ENCODE measurements around the gene DPF1. TPM values are rescaled to one million over a fixed set of nuclear protein-coding genes. Genes with fewer than 3 reads are reported as not detected.
"Not testable (repeated sequence)": the region's sequence is repeated elsewhere in the genome, so short reads cannot be mapped to it uniquely, and the experiment has no call there.

Gene DPF1
- total RNA-seq, 4 donors from 2014 or later, result not detected

DNA sequence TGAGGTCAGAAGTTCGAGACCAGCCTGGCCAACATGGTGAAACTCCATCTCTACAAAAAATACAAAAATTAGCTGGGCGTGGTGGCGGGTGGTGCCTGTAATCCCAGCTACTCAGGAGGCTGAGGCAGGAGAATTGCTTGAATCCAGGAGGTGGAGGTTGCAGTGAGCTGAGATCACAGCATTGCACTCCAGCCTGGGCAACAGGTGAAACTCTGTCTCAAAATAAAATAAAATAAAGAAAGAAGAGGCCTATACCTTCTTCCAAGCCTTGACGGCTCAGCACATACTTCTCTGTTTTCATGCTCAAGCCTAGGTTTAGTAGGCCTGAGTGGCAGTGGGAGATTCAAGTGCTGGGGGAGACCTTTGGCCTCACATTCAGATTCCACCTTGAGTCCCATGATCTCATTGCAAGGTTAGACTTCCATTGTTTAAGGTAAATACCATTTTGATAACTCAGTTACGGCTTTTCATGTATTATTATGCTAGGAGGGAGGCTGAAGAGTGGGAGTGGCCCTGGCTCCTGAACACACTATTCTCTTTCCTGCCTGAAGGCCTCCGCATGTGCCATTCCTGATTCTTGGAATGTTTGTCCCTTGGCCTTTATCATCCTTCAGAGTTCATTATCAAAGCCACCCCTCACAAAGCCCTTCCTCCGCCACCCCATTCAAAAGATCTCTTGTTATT lies 38.7 kb upstream of the DPF1 start:
- TF ChIP-seq, protein P1, sequence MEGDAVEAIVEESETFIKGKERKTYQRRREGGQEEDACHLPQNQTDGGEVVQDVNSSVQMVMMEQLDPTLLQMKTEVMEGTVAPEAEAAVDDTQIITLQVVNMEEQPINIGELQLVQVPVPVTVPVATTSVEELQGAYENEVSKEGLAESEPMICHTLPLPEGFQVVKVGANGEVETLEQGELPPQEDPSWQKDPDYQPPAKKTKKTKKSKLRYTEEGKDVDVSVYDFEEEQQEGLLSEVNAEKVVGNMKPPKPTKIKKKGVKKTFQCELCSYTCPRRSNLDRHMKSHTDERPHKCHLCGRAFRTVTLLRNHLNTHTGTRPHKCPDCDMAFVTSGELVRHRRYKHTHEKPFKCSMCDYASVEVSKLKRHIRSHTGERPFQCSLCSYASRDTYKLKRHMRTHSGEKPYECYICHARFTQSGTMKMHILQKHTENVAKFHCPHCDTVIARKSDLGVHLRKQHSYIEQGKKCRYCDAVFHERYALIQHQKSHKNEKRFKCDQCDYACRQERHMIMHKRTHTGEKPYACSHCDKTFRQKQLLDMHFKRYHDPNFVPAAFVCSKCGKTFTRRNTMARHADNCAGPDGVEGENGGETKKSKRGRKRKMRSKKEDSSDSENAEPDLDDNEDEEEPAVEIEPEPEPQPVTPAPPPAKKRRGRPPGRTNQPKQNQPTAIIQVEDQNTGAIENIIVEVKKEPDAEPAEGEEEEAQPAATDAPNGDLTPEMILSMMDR (IDR thresholded peaks at IDR 0.05), result no peak
- TF ChIP-seq POLR2A (IDR thresholded peaks at IDR 0.05), result no peak
- WGBS, 2 donors, result 91 to 92% methylated on average over 7 of the region's 7 CpGs
- H3K4me3 ChIP-seq (ENCODE audit: low read depth, poor library complexity, severe bottlenecking), result no peak overlapping the region
- intact Hi-C loops (cut with DNase I; ENCODE audit: low total_unique reads), result no loop called here
- no peak for DNase-seq (ENCODE audit: low spot score in 2 of 2)

DNA sequence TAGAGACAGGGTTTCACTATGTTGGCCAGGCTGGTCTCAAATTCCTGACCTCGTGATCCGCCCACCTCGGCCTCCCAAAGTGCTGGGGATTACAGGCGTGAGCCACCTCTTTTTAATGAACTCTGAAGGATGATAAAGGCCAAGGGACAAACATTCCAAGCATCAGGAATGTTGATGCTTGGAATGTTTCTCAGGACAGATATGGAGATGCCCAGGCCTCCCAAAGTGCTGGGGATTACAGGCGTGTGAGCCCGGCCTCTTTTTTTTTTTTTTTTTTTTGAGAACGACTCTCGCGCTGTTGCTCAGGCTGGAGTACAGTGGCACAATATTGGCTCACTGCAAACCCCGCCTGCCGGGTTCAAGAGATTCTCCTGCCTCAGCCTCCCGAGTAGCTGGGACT lies 37.9 kb upstream of the DPF1 start:
- H3K4me3 ChIP-seq (ENCODE audit: low read depth, poor library complexity, severe bottlenecking); intact Hi-C loops (cut with DNase I; ENCODE audit: low total_unique reads); DNase-seq (ENCODE audit: low spot score in 2 of 2): not testable (repeated sequence)
- 94 to 95% methylated on average over 12 of the region's 12 CpGs for WGBS, 2 donors

GRCh38 chr19:38255383-38256014 lies 31.5 kb upstream of the DPF1 start:
- 57 to 66% methylated on average over 14 to 17 of the region's 17 CpGs for WGBS, 2 donors
- peak overlapping the region; percentile 2 for H3K4me3 ChIP-seq (ENCODE audit: low read depth, poor library complexity, severe bottlenecking)
- intact Hi-C loops (cut with DNase I; ENCODE audit: low total_unique reads), result no loop called here
- DNase-seq (ENCODE audit: low spot score in 2 of 2), result no peak
- TF ChIP-seq, protein P1 (IDR thresholded peaks at IDR 0.05), result no peak
- no peak for TF ChIP-seq POLR2A (IDR thresholded peaks at IDR 0.05)

GRCh38 chr19:38253788-38254187 lies 29.8 kb upstream of the DPF1 start:
- intact Hi-C loops (cut with DNase I; ENCODE audit: low total_unique reads), result no loop called here

DNA sequence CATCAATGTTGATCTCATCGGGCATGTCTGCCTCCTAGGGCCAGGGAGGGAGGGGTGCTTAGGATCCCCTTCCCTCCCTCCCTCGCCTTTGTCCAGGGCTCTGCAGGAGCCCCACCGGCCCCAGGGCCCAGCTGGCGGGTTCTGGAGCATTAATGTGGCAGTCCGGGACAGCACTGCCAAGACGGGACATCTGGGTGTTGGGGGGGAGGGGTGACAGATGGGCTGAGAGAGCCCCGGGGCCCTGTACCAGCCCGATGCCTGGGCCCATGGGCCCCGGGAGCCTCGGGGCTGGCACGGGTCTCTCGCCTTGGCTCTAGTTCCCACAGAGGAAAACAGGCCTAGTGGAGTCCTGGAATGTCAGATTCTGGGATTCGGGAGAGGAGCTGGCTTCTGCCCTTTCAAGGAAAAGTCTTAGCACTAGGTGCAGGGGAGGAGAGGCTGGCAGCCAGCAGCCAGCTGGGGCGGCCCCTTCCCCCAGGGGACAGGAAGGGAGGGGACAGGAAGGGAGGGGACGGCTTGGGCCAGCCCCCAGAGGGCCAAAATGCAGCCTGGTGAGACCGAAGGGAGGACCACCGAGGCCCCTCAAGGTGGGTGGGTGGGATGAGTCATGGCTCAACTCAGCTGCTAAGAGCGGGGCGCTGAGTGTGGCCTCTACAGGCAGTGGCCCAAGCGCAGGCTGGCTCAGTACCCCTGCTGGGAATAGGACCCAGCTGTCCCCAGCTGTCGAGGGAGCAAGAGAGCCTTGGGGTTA lies 29.1 kb upstream of the DPF1 start:
- 24 to 41% methylated on average over 13 to 19 of the region's 21 CpGs for WGBS, 2 donors
- DNase-seq (ENCODE audit: low spot score in 2 of 2), result no peak
- H3K4me3 ChIP-seq (ENCODE audit: low read depth, poor library complexity, severe bottlenecking), result no peak overlapping the region
- intact Hi-C loops (cut with DNase I; ENCODE audit: low total_unique reads), result no loop called here
- TF ChIP-seq, protein P1 (IDR thresholded peaks at IDR 0.05), result no peak
- TF ChIP-seq POLR2A (IDR thresholded peaks at IDR 0.05), result no peak

More at GRCh38 chr19:38253788-38254187, 29.8 kb upstream of the DPF1 start:
- H3K4me3 ChIP-seq (ENCODE audit: low read depth, poor library complexity, severe bottlenecking), result no peak overlapping the region
- 90 to 91% methylated on average over 5 of the region's 5 CpGs for WGBS, 2 donors
- no peak for TF ChIP-seq POLR2A (IDR thresholded peaks at IDR 0.05)
- TF ChIP-seq, protein P1 (IDR thresholded peaks at IDR 0.05), result no peak
- DNase-seq (ENCODE audit: low spot score in 2 of 2), result no peak

DNA sequence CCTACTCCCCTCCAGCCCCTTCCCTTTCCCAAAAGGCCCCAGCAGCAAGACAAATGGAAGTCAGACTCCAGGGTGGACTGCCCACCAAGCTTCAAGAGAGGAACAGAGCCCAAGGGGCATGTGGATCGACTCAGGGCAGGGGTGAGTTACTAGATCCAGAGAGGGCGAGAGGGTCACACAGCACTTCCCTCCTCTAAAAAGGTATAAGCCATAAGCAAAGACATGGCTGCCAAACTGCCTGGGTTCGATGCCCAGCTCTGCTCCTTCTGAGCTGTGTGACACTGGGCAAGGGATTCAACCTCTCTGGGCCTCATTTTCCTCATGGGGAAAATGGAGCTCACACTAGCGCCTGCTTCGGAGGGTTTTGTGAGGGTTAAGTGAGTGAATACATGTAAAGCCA lies 28.4 kb upstream of the DPF1 start:
- 68 to 88% methylated on average over 5 of the region's 5 CpGs for WGBS, 2 donors
- no peak overlapping the region for H3K4me3 ChIP-seq (ENCODE audit: low read depth, poor library complexity, severe bottlenecking)
- DNase-seq (ENCODE audit: low spot score in 2 of 2), result no peak
- intact Hi-C loops (cut with DNase I; ENCODE audit: low total_unique reads), result no loop called here
- TF ChIP-seq, protein P1 (IDR thresholded peaks at IDR 0.05), result no peak
- TF ChIP-seq POLR2A (IDR thresholded peaks at IDR 0.05), result no peak

Data from lower leg skin (tissue), 4 donors.